K562 (cell line): ENCODE results near the gene SETD5. TPM values are rescaled to one million over a fixed set of nuclear protein-coding genes. Genes with fewer than 3 reads are reported as not detected.
A peak's percentile ranks its signal among the peaks of the same experiment; 100 is the strongest.

Experiments used
- CBX1 ChIP-seq: sonication (generic); IDR thresholded peaks from 2 replicates; pipeline ENCODE4 v1.6.1; 2016; ENCODE audit warnings: antibody characterized with exemption, low read depth, mild to moderate bottlenecking
- ESRRB ChIP-seq: fragments of 250-450 bp; sonication (Bioruptor Pico); IDR thresholded peaks from 2 replicates; pipeline ENCODE4 v1.5.0; 2020; ENCODE audit warnings: mild to moderate bottlenecking, moderate library complexity, borderline replicate concordance
- ETV1 ChIP-seq: fragments of 450-650 bp; conservative IDR thresholded peaks from 2 replicates; pipeline ENCODE4 v1.6.1; 2016; ENCODE audit warnings: missing genetic modification characterization, control low read depth, low read depth, missing compliant biosample characterization
- HDAC2 ChIP-seq: fragments of 450-650 bp; IDR thresholded peaks from 2 replicates; pipeline ENCODE4 v1.6.1; 2016; ENCODE audit warnings: mild to moderate bottlenecking
- MCM3 ChIP-seq: fragments of 450-650 bp; IDR thresholded peaks from 2 replicates; pipeline ENCODE4 v1.6.1; 2016
- MECOM ChIP-seq: fragments of 250-450 bp; sonication (Bioruptor Pico); IDR thresholded peaks from 2 replicates; pipeline ENCODE4 v1.8.0; 2022; ENCODE audit warnings: inconsistent platforms
- NCOA6 ChIP-seq: fragments of 450-650 bp; IDR thresholded peaks from 2 replicates; pipeline ENCODE4 v1.6.1; 2017; ENCODE audit warnings: mild to moderate bottlenecking
- POLR2H ChIP-seq: IDR thresholded peaks from 2 replicates; pipeline ENCODE4 v1.6.1; 2016; ENCODE audit warnings: missing genetic modification characterization, low read depth, mild to moderate bottlenecking, control low read depth, missing compliant biosample characterization, moderate library complexity
- SMC3 ChIP-seq: conservative IDR thresholded peaks from 2 replicates; pipeline ENCODE4 v1.6.1; 2011; ENCODE audit warnings: low read depth, low read length, improper control_type of control experiment; ENCODE audit not compliant: insufficient read depth
- SREBF1 ChIP-seq: fragments of 150-350 bp; IDR thresholded peaks from 2 replicates; pipeline ENCODE4 v1.6.1; 2014; ENCODE audit warnings: antibody characterized with exemption, low read depth, low read length, borderline replicate concordance
- TBL1XR1 ChIP-seq, 2 experiments: IDR thresholded peaks; 2 replicates each; pipeline ENCODE4 v1.6.1; 2012; ENCODE audit warnings: improper control_type of control experiment in 2 of 2, low read length in 2 of 2, mild to moderate bottlenecking in 1 of 2
- TCF15 ChIP-seq: fragments of 250-450 bp; sonication (Bioruptor Pico); IDR thresholded peaks from 2 replicates; pipeline ENCODE4 v1.8.0; 2022; ENCODE audit warnings: moderate library complexity, mild to moderate bottlenecking, inconsistent platforms
- TCF7L2 ChIP-seq: fragments of 150-350 bp; IDR thresholded peaks from 2 replicates; pipeline ENCODE4 v1.6.1; 2016; ENCODE audit warnings: low read depth, mild to moderate bottlenecking, low read length, moderate library complexity
- UBTF ChIP-seq, 2 experiments: IDR thresholded peaks; 2 replicates each; pipeline ENCODE4 v1.6.1; 2012; ENCODE audit warnings: improper control_type of control experiment in 2 of 2, low read depth in 2 of 2, low read length in 2 of 2, borderline replicate concordance in 1 of 2
- XRCC4 ChIP-seq: IDR thresholded peaks from one replicate; pipeline ENCODE4 v1.6.1; 2011; ENCODE audit not compliant: insufficient read depth, insufficient read length; ENCODE audit errors: extremely low read depth
- ZNF3 ChIP-seq: fragments of 250-450 bp; sonication (Bioruptor Pico); IDR thresholded peaks from 2 replicates; pipeline ENCODE4 v1.5.0; 2021; ENCODE audit warnings: mild to moderate bottlenecking, moderate library complexity
- polyA plus RNA-seq, 8 experiments: library from polyadenylated mRNA; depleted of rRNA in 4 of 8; stranded (reverse) in 5 of 8; unstranded in 3 of 8; fragments of >200 nt; fragmentation: Nextera tagmentation in 2 of 8; fragmentation: Illumina TruSeq in 1 of 8; extraction: Ambion mirVana in 2 of 8; extraction: Trizol in 1 of 8; gene quantifications; 2 replicates each; pipeline versions ENCODE4 v1.2.1 to v1.2.3, GENCODE V29; 2011 to 2014; ENCODE audit warnings: inconsistent platforms in 1 of 8, missing spikeins in 1 of 8
- total RNA-seq, 7 experiments: library from RNA; depleted of rRNA in 6 of 7; stranded (reverse); fragments of >200 nt in 6 of 7; fragmentation: Illumina TruSeq in 2 of 7; extraction: Trizol in 2 of 7; gene quantifications; 2 replicates each; pipeline versions ENCODE4 v1.2.1 to v1.2.3, GENCODE V29; 2011 to 2021; ENCODE audit warnings: low replicate concordance in 1 of 7
- TF ChIP-seq, protein P1 (sequence below): fragments of 450-650 bp; formaldehyde crosslinking; IDR thresholded peaks from 2 replicates; pipeline ENCODE4 v1.4.0; 2020; ENCODE audit warnings: mild to moderate bottlenecking, moderate library complexity
- TF ChIP-seq, protein P2 (sequence below): fragments of 250-450 bp; sonication (Bioruptor Pico); IDR thresholded peaks from 2 replicates; pipeline ENCODE4 v1.4.0; 2020; ENCODE audit warnings: mild to moderate bottlenecking, moderate library complexity, borderline replicate concordance
- TF ChIP-seq, protein P3 (sequence below): fragments of 450-650 bp; conservative IDR thresholded peaks from 2 replicates; pipeline ENCODE4 v1.6.1; 2016; ENCODE audit warnings: missing genetic modification characterization, low read depth, mild to moderate bottlenecking, missing compliant biosample characterization, moderate library complexity

SETD5 gene
- total and polyA plus RNA-seq, 9 of the 15 experiments (the other 6 are each of a cell fraction or from before 2014, with no cell fraction given), result 20.8 to 135 (median 87.2) TPM

- TF ChIP-seq, protein P1, sequence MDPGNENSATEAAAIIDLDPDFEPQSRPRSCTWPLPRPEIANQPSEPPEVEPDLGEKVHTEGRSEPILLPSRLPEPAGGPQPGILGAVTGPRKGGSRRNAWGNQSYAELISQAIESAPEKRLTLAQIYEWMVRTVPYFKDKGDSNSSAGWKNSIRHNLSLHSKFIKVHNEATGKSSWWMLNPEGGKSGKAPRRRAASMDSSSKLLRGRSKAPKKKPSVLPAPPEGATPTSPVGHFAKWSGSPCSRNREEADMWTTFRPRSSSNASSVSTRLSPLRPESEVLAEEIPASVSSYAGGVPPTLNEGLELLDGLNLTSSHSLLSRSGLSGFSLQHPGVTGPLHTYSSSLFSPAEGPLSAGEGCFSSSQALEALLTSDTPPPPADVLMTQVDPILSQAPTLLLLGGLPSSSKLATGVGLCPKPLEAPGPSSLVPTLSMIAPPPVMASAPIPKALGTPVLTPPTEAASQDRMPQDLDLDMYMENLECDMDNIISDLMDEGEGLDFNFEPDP (CRISPR knock-in tag), result no peak
- TF ChIP-seq ESRRB (CRISPR knock-in tag) (no peak), HDAC2 (0 out of 2 replicates have a peak, but pooled peaks have one; percentile 33), ZNF3 (CRISPR knock-in tag) (no peak), ETV1 (tag) (no peak), TCF7L2 (peak; percentile 57; the same call in 1 of the 2 replicates), NCOA6 (peak; percentile 29; the same call in 1 of the 2 replicates), UBTF (IDR thresholded peaks at IDR 0.05; ENCODE audit: borderline replicate concordance in 1 of 2, low read depth in 2 of 2, low read length in 2 of 2) (no peak), SMC3 (no peak), MCM3 (no peak), POLR2H (tag) (no peak), CBX1 (no peak), SREBF1 (no peak), TCF15 (no peak), TBL1XR1 (IDR thresholded peaks at IDR 0.05; ENCODE audit: low read length in 2 of 2) (0 out of 4 replicates have a peak, but pooled peaks of 1 of the 2 experiments have one; percentile 6), MECOM (CRISPR knock-in tag) (no peak), XRCC4 (no peak)
- TF ChIP-seq, protein P2, sequence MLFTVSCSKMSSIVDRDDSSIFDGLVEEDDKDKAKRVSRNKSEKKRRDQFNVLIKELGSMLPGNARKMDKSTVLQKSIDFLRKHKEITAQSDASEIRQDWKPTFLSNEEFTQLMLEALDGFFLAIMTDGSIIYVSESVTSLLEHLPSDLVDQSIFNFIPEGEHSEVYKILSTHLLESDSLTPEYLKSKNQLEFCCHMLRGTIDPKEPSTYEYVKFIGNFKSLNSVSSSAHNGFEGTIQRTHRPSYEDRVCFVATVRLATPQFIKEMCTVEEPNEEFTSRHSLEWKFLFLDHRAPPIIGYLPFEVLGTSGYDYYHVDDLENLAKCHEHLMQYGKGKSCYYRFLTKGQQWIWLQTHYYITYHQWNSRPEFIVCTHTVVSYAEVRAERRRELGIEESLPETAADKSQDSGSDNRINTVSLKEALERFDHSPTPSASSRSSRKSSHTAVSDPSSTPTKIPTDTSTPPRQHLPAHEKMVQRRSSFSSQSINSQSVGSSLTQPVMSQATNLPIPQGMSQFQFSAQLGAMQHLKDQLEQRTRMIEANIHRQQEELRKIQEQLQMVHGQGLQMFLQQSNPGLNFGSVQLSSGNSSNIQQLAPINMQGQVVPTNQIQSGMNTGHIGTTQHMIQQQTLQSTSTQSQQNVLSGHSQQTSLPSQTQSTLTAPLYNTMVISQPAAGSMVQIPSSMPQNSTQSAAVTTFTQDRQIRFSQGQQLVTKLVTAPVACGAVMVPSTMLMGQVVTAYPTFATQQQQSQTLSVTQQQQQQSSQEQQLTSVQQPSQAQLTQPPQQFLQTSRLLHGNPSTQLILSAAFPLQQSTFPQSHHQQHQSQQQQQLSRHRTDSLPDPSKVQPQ, result no peak
- TF ChIP-seq, protein P3, sequence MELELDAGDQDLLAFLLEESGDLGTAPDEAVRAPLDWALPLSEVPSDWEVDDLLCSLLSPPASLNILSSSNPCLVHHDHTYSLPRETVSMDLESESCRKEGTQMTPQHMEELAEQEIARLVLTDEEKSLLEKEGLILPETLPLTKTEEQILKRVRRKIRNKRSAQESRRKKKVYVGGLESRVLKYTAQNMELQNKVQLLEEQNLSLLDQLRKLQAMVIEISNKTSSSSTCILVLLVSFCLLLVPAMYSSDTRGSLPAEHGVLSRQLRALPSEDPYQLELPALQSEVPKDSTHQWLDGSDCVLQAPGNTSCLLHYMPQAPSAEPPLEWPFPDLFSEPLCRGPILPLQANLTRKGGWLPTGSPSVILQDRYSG, result no peak
Measured at GRCh38 chr3:9409981-9410854, 12.8 kb downstream of the SETD5 start (continued).
